Glutamatergic neuron (in vitro differentiated cells): ENCODE data around the gene FUZ. TPM values are rescaled to one million over a fixed set of nuclear protein-coding genes. Genes with fewer than 3 reads are reported as not detected.

ENCODE experiments used
- DNase-seq: peaks from one replicate; pipeline ENCODE4 v3.0.0; 2022
- H3K27ac Mint-ChIP-seq: one replicate; pipeline ENCODE4 v1.8.0; 2020; ENCODE audit warnings: mild to moderate bottlenecking, mixed read lengths, inconsistent platforms; ENCODE audit not compliant: unreplicated experiment
- H3K27me3 Mint-ChIP-seq: one replicate; pipeline ENCODE4 v1.8.0; 2020; ENCODE audit warnings: mild to moderate bottlenecking, moderate library complexity, mixed read lengths, inconsistent platforms; ENCODE audit not compliant: unreplicated experiment
- H3K36me3 Mint-ChIP-seq: one replicate; pipeline ENCODE4 v1.8.0; 2020; ENCODE audit warnings: mild to moderate bottlenecking, mixed read lengths, inconsistent platforms; ENCODE audit not compliant: unreplicated experiment
- H3K4me1 Mint-ChIP-seq: one replicate; pipeline ENCODE4 v1.8.0; 2020; ENCODE audit warnings: mild to moderate bottlenecking, low read depth, mixed read lengths, inconsistent platforms; ENCODE audit not compliant: unreplicated experiment
- H3K4me3 Mint-ChIP-seq: one replicate; pipeline ENCODE4 v1.8.0; 2020; ENCODE audit warnings: mild to moderate bottlenecking, mixed read lengths, inconsistent platforms; ENCODE audit not compliant: unreplicated experiment
- H3K9me3 Mint-ChIP-seq: one replicate; pipeline ENCODE4 v1.8.0; 2020; ENCODE audit warnings: mild to moderate bottlenecking, moderate library complexity, mixed read lengths, inconsistent platforms; ENCODE audit not compliant: unreplicated experiment
- CTCF ChIP-seq: fragments of 200-600 bp; sonication (generic); IDR thresholded peaks from one replicate; pipeline ENCODE4 v1.5.0; 2021; ENCODE audit not compliant: partially characterized antibody, unreplicated experiment
- total RNA-seq: library from RNA; stranded (reverse); fragmentation: NEBNext Ultra II Directional; extraction: Animal tissue kit (Norgen Biotek cat#: 25700); gene quantifications from one replicate; pipeline ENCODE4 v1.2.1, GENCODE V29; 2021; ENCODE audit not compliant: unreplicated experiment

Gene FUZ
- total RNA-seq, 1 donor from 2014 or later: 13.6 TPM

GRCh38 chr19:49807904-49808675 lies 5.0 kb downstream of the FUZ start:
- Mint-ChIP-seq H3K36me3 (peaks cover 4% of the 10 kb centered on the region), H3K9me3 (peaks cover 7% of the 10 kb centered on the region), H3K27me3 (peaks cover 5% of the 10 kb centered on the region), H3K4me3 (no peak overlapping the region), H3K4me1 (peaks cover 6% of the 10 kb centered on the region), H3K27ac (no peak overlapping the region)
- no peak for DNase-seq
- TF ChIP-seq CTCF: no peak

DNA sequence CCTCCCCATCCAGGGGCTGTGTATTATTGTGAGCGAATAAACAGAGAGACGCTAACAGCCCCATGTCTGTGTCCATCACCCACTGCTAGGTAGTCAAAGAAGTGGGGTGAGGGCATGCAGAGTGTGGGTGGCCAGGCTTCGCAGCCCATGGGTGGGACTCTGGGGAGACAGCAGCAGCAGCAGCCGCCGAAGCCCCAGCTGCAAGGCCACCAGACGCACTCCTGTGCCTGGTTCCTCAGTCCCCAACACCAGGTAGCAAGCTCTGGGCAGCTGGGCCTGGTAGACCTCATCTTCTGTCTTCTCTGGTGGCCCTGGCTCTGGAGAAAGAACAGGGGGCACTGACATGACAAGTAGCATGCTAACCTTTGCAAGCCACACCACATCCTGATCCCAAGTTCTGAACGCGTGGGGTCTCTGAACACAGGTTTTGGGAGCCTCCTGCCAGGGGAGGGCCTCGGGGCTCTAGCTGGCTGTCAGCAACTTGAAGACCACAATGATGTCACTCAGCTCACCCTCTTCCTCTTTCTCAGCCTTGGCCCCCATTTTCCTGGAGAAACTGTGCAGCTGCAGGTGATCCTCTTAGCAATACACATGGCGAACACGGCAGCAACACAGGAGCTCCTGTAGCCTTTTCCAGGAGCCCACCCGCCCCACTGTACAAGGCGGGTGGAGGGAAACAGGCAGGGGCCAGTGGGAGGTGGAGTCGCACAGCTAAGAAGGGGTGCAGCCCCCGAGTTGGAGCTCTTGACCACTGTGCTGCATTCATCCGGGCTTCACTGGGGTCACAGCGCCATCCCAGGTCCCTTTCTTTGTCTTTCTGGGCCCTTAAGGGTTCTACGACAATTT lies 5.8 kb downstream of the FUZ start:
- Mint-ChIP-seq H3K9me3 (peaks cover 9% of the 10 kb centered on the region), H3K27me3 (peaks cover 5% of the 10 kb centered on the region), H3K4me3 (no peak overlapping the region), H3K4me1 (peaks cover 9% of the 10 kb centered on the region), H3K36me3 (peaks cover 4% of the 10 kb centered on the region), H3K27ac (no peak overlapping the region)
- TF ChIP-seq CTCF: no peak
- no peak for DNase-seq

DNA sequence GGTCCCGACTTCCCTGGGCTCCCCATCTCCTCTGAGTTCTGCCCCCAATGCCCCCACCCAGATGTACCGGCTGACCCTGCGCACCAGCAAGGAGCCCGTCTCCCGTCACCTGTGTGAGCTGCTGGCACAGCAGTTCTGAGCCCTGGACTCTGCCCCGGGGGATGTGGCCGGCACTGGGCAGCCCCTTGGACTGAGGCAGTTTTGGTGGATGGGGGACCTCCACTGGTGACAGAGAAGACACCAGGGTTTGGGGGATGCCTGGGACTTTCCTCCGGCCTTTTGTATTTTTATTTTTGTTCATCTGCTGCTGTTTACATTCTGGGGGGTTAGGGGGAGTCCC lies 6.5 kb downstream of the FUZ start:
- peaks cover 5% of the 10 kb centered on the region for H3K27me3 Mint-ChIP-seq
- no peak for TF ChIP-seq CTCF
- DNase-seq: no peak
- H3K4me1 Mint-ChIP-seq: peaks cover 9% of the 10 kb centered on the region
- peaks cover 9% of the 10 kb centered on the region for H3K9me3 Mint-ChIP-seq
- no peak overlapping the region for H3K4me3 Mint-ChIP-seq
- peaks cover 4% of the 10 kb centered on the region for H3K36me3 Mint-ChIP-seq
- H3K27ac Mint-ChIP-seq: no peak overlapping the region

- Mint-ChIP-seq H3K4me1 (peaks cover 9% of the 10 kb centered on the region), H3K27me3 (peaks cover 4% of the 10 kb centered on the region), H3K9me3 (peaks cover 9% of the 10 kb centered on the region), H3K27ac (peak overlapping the region; percentile 19), H3K36me3 (peaks cover 4% of the 10 kb centered on the region), H3K4me3 (peak overlapping the region; percentile 30)
- TF ChIP-seq CTCF: no peak
- no peak for DNase-seq
Observed at GRCh38 chr19:49805822-49806619, 7.1 kb downstream of the FUZ start.
